SK-N-SH (cell line): ENCODE measurements around the gene HS6ST1. TPM values are rescaled to one million over a fixed set of nuclear protein-coding genes. Genes with fewer than 3 reads are reported as not detected.

Experiments
- CTCF ChIA-PET: fragments of 300-600, 350-600 bp; formaldehyde crosslinking; extraction: SDS; loops from one replicate; lab custom pipeline; 2021; lab: Yijun Ruan, JAX
- POLR2A ChIA-PET: fragments of 350-600 bp; sonication (Branson Sonifier 250); formaldehyde crosslinking; extraction: SDS; loops from one replicate; lab custom pipeline; 2020; ENCODE audit warnings: antibody characterized with exemption, inconsistent platforms; lab: Yijun Ruan, JAX
- DNase-seq: peaks from one replicate; pipeline ENCODE4 v3.0.0; 2012
- H2AFZ ChIP-seq: fragments of 200-600 bp; sonication (generic); 2 replicates; pipeline ENCODE4 v1.8.1; 2016; ENCODE audit warnings: antibody characterized with exemption, mild to moderate bottlenecking, low read depth
- H3F3A ChIP-seq: fragments of 200-600 bp; sonication (generic); replicated peaks from 2 replicates; pipeline ENCODE3; 2016; ENCODE audit warnings: antibody characterized with exemption, mild to moderate bottlenecking; ENCODE audit not compliant: insufficient read depth
- H3K27ac ChIP-seq, 2 experiments: fragments of 200-500 bp in 1 of 2; fragments of 200-600 bp in 1 of 2; sonication (Bioruptor generic) in 1 of 2; sonication (generic), shearing (Covaris generic) in 1 of 2; 2 replicates each; pipeline versions ENCODE4 v1.5.1 to v1.6.1; 2014 to 2016; ENCODE audit warnings: low read depth in 2 of 2, inconsistent platforms in 1 of 2, low read length in 1 of 2, mild to moderate bottlenecking in 1 of 2, mixed read lengths in 1 of 2
- H3K27me3 ChIP-seq: fragments of 200-600 bp; sonication (generic), shearing (Covaris generic); 2 replicates; pipeline ENCODE4 v1.6.1; 2016; ENCODE audit warnings: mixed run types; ENCODE audit not compliant: insufficient read depth
- H3K36me3 ChIP-seq, 2 experiments: fragments of 200-500 bp in 1 of 2; fragments of 200-600 bp in 1 of 2; sonication (Bioruptor generic) in 1 of 2; sonication (generic) in 1 of 2; replicated peaks in 1 of 2; 2 replicates each; pipeline versions ENCODE3 to v1.5.1; 2014 to 2016; ENCODE audit warnings: low read length in 1 of 2, mild to moderate bottlenecking in 1 of 2; ENCODE audit not compliant: insufficient read depth in 2 of 2, control insufficient read depth in 1 of 2
- H3K4me1 ChIP-seq, 2 experiments: fragments of 200-500 bp in 1 of 2; fragments of 200-600 bp in 1 of 2; sonication (Bioruptor generic) in 1 of 2; sonication (generic), shearing (Covaris generic) in 1 of 2; 2 replicates each; pipeline versions ENCODE4 v1.5.1 to v1.6.1; 2014 to 2016; ENCODE audit warnings: low read depth in 1 of 2, low read length in 1 of 2, mixed run types in 1 of 2; ENCODE audit not compliant: insufficient read depth in 2 of 2, control insufficient read depth in 1 of 2
- H3K4me2 ChIP-seq: fragments of 200-600 bp; sonication (generic), shearing (Covaris generic); 2 replicates; pipeline ENCODE4 v1.6.1; 2017; ENCODE audit warnings: mixed run types
- H3K4me3 ChIP-seq, 2 experiments: fragments of 200-500 bp in 1 of 2; fragments of 200-600 bp in 1 of 2; sonication (Bioruptor generic) in 1 of 2; sonication (generic), shearing (Covaris generic) in 1 of 2; 2 replicates each; pipeline versions ENCODE4 v1.5.1 to v1.8.1; 2014 to 2016; ENCODE audit warnings: low read depth in 2 of 2, inconsistent platforms in 1 of 2, low read length in 1 of 2, mild to moderate bottlenecking in 1 of 2, mixed read lengths in 1 of 2, moderate library complexity in 1 of 2
- H3K79me2 ChIP-seq: fragments of 200-600 bp; sonication (generic); 2 replicates; pipeline ENCODE4 v1.8.1; 2017; ENCODE audit warnings: mild to moderate bottlenecking; ENCODE audit not compliant: insufficient read depth
- H3K9ac ChIP-seq: fragments of 200-600 bp; sonication (generic); 2 replicates; pipeline ENCODE4 v1.6.1; 2017; ENCODE audit warnings: mixed run types
- H3K9me2 ChIP-seq: fragments of 200-600 bp; sonication (generic); 2 replicates; pipeline ENCODE4 v1.6.1; 2017; ENCODE audit warnings: mixed run types
- H3K9me3 ChIP-seq: fragments of 200-600 bp; sonication (generic); 2 replicates; pipeline ENCODE4 v1.6.1; 2017; ENCODE audit warnings: mixed run types, mild to moderate bottlenecking, moderate library complexity
- H4K20me1 ChIP-seq: fragments of 200-600 bp; sonication (generic); 2 replicates; pipeline ENCODE4 v1.6.1; 2017; ENCODE audit warnings: mild to moderate bottlenecking, mixed run types; ENCODE audit not compliant: insufficient read depth
- FOSL2 ChIP-seq: IDR thresholded peaks from 2 replicates; pipeline ENCODE4 v1.4.0; 2012; ENCODE audit warnings: low read depth, mild to moderate bottlenecking, moderate library complexity, borderline replicate concordance
- FOXJ3 ChIP-seq: sonication (generic); formaldehyde crosslinking; IDR thresholded peaks from 2 replicates; pipeline ENCODE4 v1.5.1; 2020; ENCODE audit warnings: mild to moderate bottlenecking, missing genetic modification reagents
- MEF2A ChIP-seq: IDR thresholded peaks from 2 replicates; pipeline ENCODE4 v1.4.0; 2012; ENCODE audit warnings: low read depth, borderline replicate concordance
- MXI1 ChIP-seq: IDR thresholded peaks from 2 replicates; pipeline ENCODE4 v1.6.1; 2012; ENCODE audit warnings: mild to moderate bottlenecking, low read depth, low read length, improper control_type of control experiment
- RAD21 ChIP-seq: IDR thresholded peaks from 2 replicates; pipeline ENCODE4 v1.6.1; 2012; ENCODE audit warnings: mild to moderate bottlenecking, low read length
- RFX5 ChIP-seq: IDR thresholded peaks from 2 replicates; pipeline ENCODE4 v1.6.1; 2012; ENCODE audit warnings: mild to moderate bottlenecking, improper control_type of control experiment, low read length
- RXRA ChIP-seq: IDR thresholded peaks from 2 replicates; pipeline ENCODE4 v1.4.0; 2012; ENCODE audit warnings: low read depth, mild to moderate bottlenecking, borderline replicate concordance
- TAF1 ChIP-seq: IDR thresholded peaks from 2 replicates; pipeline ENCODE4 v1.6.1; 2012; ENCODE audit warnings: low read depth, mild to moderate bottlenecking, low read length, moderate library complexity, borderline replicate concordance
- WGBS: methylation state at CpG from one replicate; pipeline ENCODE4 v1.1.6; 2017; ENCODE audit warnings: low lambda C conversion rate; 5-methylcytosine and 5-hydroxymethylcytosine counted together
- polyA plus RNA-seq, 3 experiments: library from polyadenylated mRNA; depleted of rRNA; stranded (reverse); fragments of >200 nt; gene quantifications; 2 replicates each; pipeline ENCODE4 v1.2.3, GENCODE V29; 2012
- TF ChIP-seq, protein P1 (sequence below): fragments of 200-600 bp; sonication (generic); IDR thresholded peaks from 2 replicates; pipeline ENCODE4 v1.6.1; 2017; ENCODE audit warnings: antibody characterized with exemption, mild to moderate bottlenecking, moderate library complexity
- TF ChIP-seq, protein P2 (sequence below): IDR thresholded peaks from 2 replicates; pipeline ENCODE4 v1.4.0; 2012; ENCODE audit warnings: low read depth
- TF ChIP-seq, protein P3 (sequence below): IDR thresholded peaks from 2 replicates; pipeline ENCODE4; 2012

HS6ST1 gene
- polyA plus RNA-seq, 1 of the 3 experiments (the other 2 are of a cell fraction), result 5.9 TPM

DNA sequence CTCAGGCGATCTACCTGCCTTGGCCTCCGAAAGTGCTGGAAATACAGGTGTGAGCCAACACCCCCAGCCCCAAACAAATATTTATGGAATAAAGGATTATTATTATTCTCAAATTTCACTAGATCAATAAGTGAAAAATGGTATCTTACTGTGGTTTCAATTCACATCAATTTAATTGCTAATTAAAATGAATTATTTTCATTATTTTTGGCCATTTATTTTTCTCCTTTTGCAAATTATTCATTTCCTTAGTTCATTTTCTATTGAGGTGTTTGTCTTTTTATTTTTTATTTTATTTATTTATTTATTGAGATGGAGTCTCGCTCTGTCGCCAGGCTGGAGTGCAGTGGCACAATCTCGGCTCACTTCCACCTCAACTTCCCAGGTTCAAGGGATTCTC lies 11.9 kb upstream of the HS6ST1 start:
- Histone ChIP-seq H3K36me3 (no peaks in the 10 kb centered on the region), H3K79me2 (no peaks in the 10 kb centered on the region), H3K9me2 (no peaks in the 10 kb centered on the region), H3K9me3 (peaks cover 6% of the 10 kb centered on the region; the same call in 1 of the 2 replicates), H3K4me3 (no peak overlapping the region), H4K20me1 (no peaks in the 10 kb centered on the region), H3K27ac (no peak overlapping the region), H2AFZ (no peak overlapping the region), H3K9ac (no peak overlapping the region), H3K4me1 (peaks cover 0 to 10% of the 10 kb centered on the region in 2 experiments; a peak in 1 of 4 replicates), H3F3A (no peaks in the 10 kb centered on the region), H3K27me3 (no peaks in the 10 kb centered on the region), H3K4me2 (no peak overlapping the region)
- WGBS, result 77% methylated on average over 5 of the region's 5 CpGs
- TF ChIP-seq, protein P1, sequence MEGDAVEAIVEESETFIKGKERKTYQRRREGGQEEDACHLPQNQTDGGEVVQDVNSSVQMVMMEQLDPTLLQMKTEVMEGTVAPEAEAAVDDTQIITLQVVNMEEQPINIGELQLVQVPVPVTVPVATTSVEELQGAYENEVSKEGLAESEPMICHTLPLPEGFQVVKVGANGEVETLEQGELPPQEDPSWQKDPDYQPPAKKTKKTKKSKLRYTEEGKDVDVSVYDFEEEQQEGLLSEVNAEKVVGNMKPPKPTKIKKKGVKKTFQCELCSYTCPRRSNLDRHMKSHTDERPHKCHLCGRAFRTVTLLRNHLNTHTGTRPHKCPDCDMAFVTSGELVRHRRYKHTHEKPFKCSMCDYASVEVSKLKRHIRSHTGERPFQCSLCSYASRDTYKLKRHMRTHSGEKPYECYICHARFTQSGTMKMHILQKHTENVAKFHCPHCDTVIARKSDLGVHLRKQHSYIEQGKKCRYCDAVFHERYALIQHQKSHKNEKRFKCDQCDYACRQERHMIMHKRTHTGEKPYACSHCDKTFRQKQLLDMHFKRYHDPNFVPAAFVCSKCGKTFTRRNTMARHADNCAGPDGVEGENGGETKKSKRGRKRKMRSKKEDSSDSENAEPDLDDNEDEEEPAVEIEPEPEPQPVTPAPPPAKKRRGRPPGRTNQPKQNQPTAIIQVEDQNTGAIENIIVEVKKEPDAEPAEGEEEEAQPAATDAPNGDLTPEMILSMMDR, result no peak
- TF ChIP-seq FOXJ3 (CRISPR knock-in tag) (no peak), TAF1 (no peak), FOSL2 (no peak), MXI1 (no peak), RXRA (no peak), RAD21 (no peak)
- TF ChIP-seq, protein P2, sequence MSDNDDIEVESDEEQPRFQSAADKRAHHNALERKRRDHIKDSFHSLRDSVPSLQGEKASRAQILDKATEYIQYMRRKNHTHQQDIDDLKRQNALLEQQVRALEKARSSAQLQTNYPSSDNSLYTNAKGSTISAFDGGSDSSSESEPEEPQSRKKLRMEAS, result no peak
- DNase-seq, result no peak
- ChIA-PET CTCF (no interaction called here), POLR2A (no interaction called here)

DNA sequence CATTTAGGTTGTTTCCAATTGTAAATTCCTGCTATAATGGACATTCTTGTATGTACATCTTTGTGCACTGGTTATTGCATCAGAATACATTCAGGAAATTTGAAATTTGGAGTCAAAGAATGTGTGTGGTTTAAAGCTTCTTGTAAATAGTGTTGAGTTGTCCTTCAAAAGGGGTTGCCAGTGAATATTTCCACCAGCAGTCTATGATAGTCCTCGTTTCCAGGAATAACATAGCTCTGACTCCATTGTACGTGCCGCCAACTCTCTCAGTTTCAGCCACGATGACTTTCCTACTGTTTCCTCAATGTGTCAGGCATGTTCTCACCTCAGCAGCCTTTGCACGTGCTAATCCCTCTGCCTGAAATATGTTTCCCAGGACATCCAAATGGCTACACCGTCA lies 10.9 kb upstream of the HS6ST1 start:
- Histone ChIP-seq H3K27me3 (no peaks in the 10 kb centered on the region), H3K4me2 (no peak overlapping the region), H3K27ac (no peak overlapping the region), H3K4me3 (no peak overlapping the region)
- POLR2A ChIA-PET, result no interaction called here
- DNase-seq, result no peak
- TF ChIP-seq RFX5 (no peak), MEF2A (no peak)
- TF ChIP-seq, protein P2, result no peak
- TF ChIP-seq, protein P3, sequence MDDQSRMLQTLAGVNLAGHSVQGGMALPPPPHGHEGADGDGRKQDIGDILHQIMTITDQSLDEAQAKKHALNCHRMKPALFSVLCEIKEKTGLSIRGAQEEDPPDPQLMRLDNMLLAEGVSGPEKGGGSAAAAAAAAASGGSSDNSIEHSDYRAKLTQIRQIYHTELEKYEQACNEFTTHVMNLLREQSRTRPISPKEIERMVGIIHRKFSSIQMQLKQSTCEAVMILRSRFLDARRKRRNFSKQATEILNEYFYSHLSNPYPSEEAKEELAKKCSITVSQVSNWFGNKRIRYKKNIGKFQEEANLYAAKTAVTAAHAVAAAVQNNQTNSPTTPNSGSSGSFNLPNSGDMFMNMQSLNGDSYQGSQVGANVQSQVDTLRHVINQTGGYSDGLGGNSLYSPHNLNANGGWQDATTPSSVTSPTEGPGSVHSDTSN, result no peak
- TF ChIP-seq, all 33 proteins: peak for 0
- peaks cover 0 to 11% of the 10 kb centered on the region in 2 experiments; a peak in 1 of 4 replicates for H3K4me1 ChIP-seq
- H3K36me3 ChIP-seq, result no peaks in the 10 kb centered on the region
- peaks cover 6% of the 10 kb centered on the region; the same call in 1 of the 2 replicates for H3K9me3 ChIP-seq
- H3K9me2 ChIP-seq, result no peaks in the 10 kb centered on the region
- no peaks in the 10 kb centered on the region for H4K20me1 ChIP-seq
- WGBS, result 71% methylated on average over 6 of the region's 6 CpGs
- no peaks in the 10 kb centered on the region for H3F3A ChIP-seq
- no peak overlapping the region for H2AFZ ChIP-seq
- CTCF ChIA-PET, result interaction anchor here (0.7 to 0.9 kb wide), 3 partner anchors 46 to 97 kb away, joined by 3 to 4 read pairs (median 3); no protein-coding TSS in a partner anchor
- H3K9ac ChIP-seq, result no peak overlapping the region
- no peaks in the 10 kb centered on the region for H3K79me2 ChIP-seq
